GM12874 (cell line): ENCODE results near the gene MTOR.

Source experiments
- TF ChIP-seq, protein P1 (sequence below): IDR thresholded peaks from 2 replicates; pipeline ENCODE4 v1.5.1; 2011; ENCODE audit warnings: low read depth, mild to moderate bottlenecking, control low read depth, low read length, moderate library complexity; ENCODE audit not compliant: insufficient read depth

Gene MTOR

DNA sequence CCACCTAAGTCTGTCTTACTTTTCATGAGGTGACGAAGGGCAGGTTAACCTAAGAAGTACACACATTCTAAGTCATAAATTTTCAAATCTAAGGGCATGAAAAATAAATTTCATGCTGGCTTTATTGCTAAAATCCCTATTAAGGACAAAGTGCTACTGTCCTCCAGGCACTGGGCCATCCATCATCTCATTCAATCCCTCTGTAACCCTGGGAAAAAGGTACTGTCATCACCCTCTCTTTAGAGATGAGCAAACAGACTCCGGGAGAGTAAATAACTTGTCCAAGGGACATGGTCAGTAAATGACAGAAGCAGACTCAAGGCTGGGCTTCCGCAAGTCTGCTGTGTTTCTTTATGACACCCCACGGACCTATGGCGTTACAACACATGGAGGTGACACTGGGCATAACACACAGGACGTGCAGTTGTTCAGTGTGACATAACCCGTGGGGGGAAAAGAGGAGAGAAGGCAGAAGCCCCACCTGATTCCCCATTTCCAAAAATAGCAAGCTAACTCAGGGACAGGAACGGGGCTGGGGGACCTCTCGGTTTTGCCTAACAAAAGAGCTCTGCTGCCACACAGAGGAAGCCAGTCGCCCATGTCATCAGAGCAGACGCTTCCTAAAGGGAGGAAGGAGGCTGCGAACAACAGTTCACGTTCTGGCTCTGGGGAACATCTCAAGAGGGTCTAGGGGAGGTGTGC lies 190.0 kb downstream of the MTOR start:
- TF ChIP-seq, protein P1, sequence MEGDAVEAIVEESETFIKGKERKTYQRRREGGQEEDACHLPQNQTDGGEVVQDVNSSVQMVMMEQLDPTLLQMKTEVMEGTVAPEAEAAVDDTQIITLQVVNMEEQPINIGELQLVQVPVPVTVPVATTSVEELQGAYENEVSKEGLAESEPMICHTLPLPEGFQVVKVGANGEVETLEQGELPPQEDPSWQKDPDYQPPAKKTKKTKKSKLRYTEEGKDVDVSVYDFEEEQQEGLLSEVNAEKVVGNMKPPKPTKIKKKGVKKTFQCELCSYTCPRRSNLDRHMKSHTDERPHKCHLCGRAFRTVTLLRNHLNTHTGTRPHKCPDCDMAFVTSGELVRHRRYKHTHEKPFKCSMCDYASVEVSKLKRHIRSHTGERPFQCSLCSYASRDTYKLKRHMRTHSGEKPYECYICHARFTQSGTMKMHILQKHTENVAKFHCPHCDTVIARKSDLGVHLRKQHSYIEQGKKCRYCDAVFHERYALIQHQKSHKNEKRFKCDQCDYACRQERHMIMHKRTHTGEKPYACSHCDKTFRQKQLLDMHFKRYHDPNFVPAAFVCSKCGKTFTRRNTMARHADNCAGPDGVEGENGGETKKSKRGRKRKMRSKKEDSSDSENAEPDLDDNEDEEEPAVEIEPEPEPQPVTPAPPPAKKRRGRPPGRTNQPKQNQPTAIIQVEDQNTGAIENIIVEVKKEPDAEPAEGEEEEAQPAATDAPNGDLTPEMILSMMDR = 0 out of 2 replicates have a peak, but pooled peaks have one; percentile 3

DNA sequence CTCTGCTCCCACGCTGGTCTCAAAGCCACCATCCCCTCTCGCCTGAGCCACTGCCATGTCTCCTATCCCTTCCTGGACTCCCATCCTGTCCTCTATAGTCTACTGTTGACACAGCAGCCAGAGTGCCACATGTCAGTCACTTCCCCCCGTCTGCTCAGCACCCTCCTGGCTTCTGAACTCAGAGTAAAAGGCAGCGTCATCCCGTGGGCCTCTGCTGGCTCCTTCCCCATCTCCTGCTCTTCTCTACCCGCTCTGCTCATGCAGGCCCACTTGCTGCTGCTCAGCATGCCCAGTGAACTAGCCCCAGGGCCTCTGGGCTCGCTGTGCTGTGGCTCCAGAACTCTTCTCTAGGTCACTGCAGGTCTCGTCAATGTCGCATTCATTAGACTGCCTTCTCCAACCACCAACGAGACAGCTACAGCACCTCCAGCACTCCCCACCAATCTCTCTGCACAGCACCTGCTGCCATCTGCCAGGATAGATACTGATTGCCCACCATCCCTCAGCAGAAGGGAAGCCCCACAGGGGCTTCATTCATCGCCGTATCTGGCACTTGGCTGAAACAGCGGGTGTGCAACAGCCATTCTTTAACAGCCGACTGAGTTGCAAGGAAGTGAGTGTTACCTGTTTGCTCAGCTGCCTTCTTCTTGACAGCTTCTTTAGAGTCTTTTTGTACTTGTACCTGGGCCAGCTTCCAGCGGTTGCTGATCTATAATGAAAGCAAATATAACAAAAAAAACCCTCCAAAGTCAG lies 190.7 kb downstream of the MTOR start:
- TF ChIP-seq, protein P1 = no peak

DNA sequence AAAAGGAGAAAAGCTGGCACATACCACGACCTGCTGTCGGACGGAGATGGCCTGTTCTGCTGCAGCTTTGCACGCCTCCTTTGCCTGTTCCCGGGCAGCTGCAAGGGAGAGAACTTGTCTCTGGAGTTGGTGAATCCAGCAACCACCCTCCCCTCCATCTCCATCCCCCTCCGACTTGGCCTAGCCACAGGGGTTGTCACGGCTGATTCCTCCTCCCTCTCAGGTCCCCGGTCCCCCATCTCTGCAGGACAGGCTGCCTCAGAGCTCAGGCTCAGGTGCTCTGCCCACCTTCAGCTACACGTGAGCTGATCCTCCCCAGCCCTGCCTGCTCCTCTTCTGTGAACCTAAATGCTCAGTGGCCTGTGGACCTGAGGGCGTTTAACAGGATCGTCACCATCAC lies 191.5 kb downstream of the MTOR start:
- TF ChIP-seq, protein P1 = no peak

DNA sequence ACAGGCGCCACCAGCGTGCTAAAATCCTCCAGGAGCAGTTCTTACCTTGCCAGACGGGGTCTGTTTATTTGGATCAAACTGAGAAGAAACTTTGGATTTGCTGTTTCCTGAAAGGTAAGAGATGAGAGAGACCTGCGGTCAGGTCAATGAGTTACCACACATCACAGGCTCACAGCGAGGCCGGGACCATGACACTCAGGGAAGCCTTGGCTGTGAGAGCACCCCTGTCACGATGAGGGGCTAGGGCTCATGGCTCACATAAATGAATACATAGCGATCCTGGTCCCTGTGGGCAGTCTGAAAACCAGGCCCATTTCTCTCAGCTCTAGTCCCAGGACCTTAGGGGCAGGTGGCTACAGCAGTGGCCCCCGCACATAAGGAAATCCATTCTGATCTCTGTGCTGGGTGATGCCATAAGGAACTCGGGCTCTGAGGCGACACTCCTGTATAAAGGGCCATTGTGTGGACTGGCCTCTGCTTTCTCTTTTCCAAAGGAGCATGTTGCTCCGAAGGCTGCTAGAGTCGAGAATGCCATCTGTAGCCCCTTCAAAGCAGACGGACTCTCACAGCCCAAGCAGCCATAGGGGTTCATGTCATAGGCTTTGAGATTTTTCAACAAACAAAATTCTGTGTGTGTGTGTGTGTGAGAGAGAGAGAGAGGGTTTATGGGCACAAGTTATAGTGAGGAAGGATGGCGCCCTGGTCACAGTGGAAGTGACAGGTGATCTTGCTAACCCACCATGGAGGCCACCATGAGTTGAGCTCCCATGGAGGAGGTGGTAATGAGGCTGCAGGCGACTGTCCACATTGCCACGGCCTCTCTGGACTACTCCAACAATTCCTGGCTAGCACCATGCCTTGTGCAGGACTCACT lies 193.5 kb downstream of the MTOR start:
- TF ChIP-seq, protein P1 = no peak

DNA sequence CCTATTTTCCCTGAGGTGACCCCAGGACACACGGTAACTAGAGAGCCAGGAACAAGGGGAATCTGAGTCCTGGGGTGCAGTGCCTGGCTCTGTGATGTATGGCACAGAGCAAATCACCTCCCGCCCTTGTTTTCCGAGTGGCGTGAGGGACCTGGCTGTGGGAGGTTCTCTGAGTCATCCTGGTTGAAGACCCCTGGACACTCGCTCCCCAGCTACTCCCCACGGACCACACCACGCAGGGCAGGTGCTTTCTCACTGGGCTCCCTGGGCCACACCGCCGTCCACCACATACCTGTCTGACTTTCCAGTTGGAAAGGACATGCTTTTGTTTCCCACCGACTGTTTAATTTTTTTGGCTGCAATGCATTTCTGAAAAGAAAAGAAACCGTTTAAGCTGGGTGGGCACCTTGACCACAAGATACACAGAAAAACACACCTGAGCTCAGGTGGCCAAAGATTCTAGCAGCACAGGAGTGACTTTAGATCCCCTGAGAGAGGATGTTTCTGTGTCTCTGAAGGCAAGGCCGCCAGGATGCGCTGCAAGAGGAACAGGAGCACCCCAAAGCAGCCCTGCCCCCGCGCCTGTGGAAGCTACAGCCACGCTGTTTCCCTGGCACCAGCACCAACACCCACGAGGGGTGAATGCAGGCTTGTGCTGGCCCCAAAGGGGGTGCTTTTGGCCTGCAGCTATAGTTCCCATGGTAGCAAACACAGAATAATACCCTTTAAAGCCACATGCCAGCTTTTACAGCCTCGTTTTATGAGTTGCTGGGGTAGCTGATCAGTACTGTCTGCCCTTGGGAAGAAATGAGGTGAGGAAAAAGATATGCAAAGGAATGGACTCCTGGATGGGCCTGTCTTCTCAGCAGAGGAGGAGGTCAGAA lies 194.4 kb downstream of the MTOR start:
- TF ChIP-seq, protein P1 = no peak

DNA sequence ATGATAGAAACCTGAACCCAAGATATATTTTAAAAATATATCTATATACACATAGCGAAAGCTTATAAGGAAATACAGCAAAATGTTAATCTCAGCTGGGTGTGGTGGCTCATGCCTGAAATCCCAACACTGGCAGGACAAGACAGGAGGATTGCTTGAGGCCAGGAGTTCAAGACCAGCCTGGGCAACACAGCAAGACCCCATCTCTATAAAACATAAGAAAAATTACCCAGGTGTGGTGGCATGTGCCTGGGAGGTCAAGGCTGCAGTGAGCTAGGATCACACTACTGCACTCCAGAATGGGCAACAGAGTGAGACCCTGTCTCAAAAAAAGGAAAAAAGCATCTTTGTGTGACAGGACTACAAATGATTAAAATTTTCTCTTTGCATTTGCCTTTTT lies 196.6 kb downstream of the MTOR start:
- TF ChIP-seq, protein P1 = no peak
